HG02571 (cell line): ENCODE measurements around the gene FAM180A.
"Not testable (repeated sequence)": the region's sequence is repeated elsewhere in the genome, so short reads cannot be mapped to it uniquely, and the experiment has no call there.

Experiments
- ATAC-seq: cut with Tn5 transposase; IDR thresholded peaks from one replicate; pipeline ENCODE4 v1.9.1; 2021; ENCODE audit warnings: mild to moderate bottlenecking, moderate library complexity; ENCODE audit not compliant: unreplicated experiment

Gene FAM180A

GRCh38 chr7:135748770-135749169, at the start of gene FAM180A:
TSS of gene FAM180A (minus strand) at chr7:135748813. CDS start at chr7:135748580, 233 bp downstream.
- no peak for ATAC-seq

- no peak for ATAC-seq
Measured at GRCh38 chr7:135798095-135798494, 49.5 kb upstream of the FAM180A start.

GRCh38 chr7:135795846-135796570, 47.4 kb upstream of the FAM180A start:
- ATAC-seq = no peak

GRCh38 chr7:135793841-135794240, 45.2 kb upstream of the FAM180A start:
- no peak for ATAC-seq

- no peak for ATAC-seq
Measured at GRCh38 chr7:135792866-135793265, 44.3 kb upstream of the FAM180A start.

- no peak for ATAC-seq
Measured at GRCh38 chr7:135792363-135792668, 43.7 kb upstream of the FAM180A start.

- ATAC-seq = no peak
Measured at GRCh38 chr7:135791543-135792362, 43.1 kb upstream of the FAM180A start.

GRCh38 chr7:135790371-135790977, 41.9 kb upstream of the FAM180A start:
- ATAC-seq = no peak

- ATAC-seq = no peak
Measured at GRCh38 chr7:135789956-135790355, 41.3 kb upstream of the FAM180A start.

GRCh38 chr7:135789431-135789830, 40.8 kb upstream of the FAM180A start:
- ATAC-seq = no peak

GRCh38 chr7:135786911-135787310, 38.3 kb upstream of the FAM180A start:
- ATAC-seq = no peak

- ATAC-seq = no peak
Measured at GRCh38 chr7:135785065-135785464, 36.5 kb upstream of the FAM180A start.

- no peak for ATAC-seq
Measured at GRCh38 chr7:135784013-135784412, 35.4 kb upstream of the FAM180A start.

- no peak for ATAC-seq
Measured at GRCh38 chr7:135782801-135783200, 34.2 kb upstream of the FAM180A start.

- no peak for ATAC-seq
Measured at GRCh38 chr7:135782377-135782776, 33.8 kb upstream of the FAM180A start.

GRCh38 chr7:135777626-135778398, 29.2 kb upstream of the FAM180A start:
- ATAC-seq = no peak

GRCh38 chr7:135775915-135776314, 27.3 kb upstream of the FAM180A start:
- not testable (repeated sequence) for ATAC-seq

GRCh38 chr7:135775230-135775629, 26.6 kb upstream of the FAM180A start:
- ATAC-seq = no peak

- no peak for ATAC-seq
Measured at GRCh38 chr7:135774284-135774683, 25.7 kb upstream of the FAM180A start.

GRCh38 chr7:135773464-135773863, 24.9 kb upstream of the FAM180A start:
- ATAC-seq = no peak

- ATAC-seq = no peak
Measured at GRCh38 chr7:135772639-135773222, 24.1 kb upstream of the FAM180A start.
